ENCODE measurements around the gene LBX2.

The LBX2 gene

DNA sequence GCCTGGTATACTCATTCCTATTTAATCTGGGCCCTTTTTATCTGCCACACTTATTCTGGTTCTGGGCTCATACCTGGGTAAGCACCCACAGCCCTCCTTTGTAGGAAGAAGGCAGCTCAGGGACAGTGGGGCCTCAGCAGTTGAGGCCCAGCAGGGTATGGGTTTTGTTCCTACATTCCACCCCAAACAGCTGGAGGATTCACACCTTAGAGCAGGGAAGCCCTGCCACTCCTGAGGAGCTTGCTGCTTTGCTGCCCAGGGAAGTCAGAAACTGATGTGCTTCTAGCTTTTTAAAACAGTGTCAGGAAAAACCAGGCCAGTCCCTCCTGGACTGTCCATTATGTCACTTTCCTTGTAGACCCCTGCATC is 1.2 kb upstream of the LBX2 start:
- no peak for TF ChIP-seq CTCF (IDR thresholded peaks at IDR 0.05)

DNA sequence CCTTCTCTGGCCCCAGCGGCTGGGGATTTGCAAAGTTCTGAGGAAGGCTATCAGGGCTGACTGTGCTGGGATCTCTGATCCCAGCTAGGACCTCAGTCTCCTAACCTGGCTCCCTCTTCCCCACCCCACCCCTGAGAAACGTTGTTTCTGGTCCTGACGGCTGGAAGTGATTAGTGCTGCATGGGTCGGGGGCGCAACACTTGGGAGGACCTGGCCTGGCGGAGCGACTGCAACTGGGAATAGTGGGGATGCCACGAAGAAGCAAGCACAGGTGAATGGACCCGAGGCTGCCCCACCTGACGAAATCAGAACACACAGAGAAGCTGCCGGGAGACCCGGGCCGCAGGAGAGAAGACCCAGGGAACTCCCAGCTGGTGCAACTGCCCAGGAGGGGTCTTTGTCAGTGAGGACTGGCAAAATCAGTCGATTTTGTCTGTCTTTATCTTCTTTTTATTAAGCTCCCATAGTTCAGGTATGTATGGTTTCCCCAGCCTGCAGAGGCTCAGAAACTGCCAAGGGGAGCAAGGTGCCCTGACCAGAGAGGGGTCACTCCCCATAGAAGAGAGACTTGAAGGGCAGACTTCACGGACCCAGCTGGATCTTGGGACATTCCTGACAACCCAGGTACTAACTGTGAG is 656 bp upstream of the LBX2 start:
- TF ChIP-seq CTCF (IDR thresholded peaks at IDR 0.05): no peak

DNA sequence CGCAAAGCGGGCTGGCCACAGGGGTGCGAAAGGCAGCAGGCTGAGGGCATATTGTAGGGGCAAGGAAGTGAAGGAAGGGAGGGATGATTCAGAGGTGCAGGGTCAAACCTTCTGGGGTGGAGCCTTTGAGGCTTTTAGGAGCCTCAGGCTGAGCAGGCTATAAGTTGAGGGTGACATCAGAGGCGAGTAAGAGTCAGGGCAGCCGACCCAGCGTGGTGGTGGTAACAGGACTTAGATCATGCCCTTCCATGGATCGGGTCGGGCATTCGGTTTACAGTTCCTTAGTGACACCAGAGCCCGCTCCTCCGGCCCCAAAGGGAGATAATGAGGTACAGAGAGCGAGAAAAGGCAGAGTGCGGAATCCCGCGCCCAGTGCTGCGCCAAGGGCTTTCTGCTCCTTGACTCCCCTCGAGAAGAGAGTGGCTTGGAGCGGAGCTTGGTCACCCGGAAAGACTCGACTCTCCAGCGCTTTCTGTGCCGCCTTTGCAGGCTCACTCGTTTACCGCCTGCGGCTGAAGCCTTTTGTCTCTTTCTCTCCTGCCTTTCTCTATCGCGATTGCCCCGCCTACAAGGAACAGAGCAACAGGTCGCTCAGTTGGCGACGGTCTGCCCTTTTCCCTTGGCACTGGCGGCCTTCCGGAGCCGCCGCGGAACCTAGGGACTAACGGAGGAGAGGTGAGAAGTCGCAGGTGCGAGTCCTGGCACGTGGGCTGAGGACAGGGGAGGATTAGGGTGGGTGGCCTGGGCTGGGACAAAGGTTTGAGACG is 720 bp downstream of the LBX2 start:
- TF ChIP-seq CTCF (IDR thresholded peaks at IDR 0.05): no peak

DNA sequence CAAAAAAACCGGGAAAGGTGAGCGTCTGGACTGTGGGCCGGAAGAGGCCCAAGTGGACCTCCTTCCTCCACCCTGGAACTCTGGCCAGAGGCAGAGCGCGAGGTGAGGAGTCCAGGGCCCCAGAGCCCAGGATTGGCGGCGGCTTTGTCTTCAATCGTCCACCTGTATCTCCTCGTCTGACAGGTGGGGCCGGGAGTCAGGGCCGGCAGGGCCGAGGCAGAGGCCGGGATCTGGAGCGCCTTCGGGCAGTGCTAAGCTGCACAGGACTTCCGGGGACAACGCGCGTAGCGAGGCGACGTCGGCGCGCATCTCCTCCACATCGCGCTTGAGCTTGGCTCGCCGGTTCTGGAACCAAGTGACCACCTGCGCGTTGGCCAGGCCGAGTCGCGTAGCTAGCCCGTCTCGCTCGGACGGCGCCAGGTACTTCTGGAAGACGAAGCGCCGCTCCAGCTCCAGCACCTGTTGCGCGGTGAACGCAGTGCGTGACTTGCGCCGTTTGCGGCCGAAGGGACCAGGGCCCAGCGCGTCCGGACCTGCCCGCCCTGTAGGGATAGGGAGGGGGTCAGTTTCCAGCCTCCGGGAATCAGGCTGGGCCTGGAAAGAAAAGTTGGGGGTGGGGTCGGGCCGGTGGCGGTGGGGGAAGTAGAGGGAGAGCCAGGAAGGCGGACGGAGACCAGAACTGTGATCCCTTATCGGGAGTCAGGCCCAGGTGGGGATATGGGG is 1.5 kb downstream of the LBX2 start:
- TF ChIP-seq CTCF (IDR thresholded peaks at IDR 0.05): no peak

DNA sequence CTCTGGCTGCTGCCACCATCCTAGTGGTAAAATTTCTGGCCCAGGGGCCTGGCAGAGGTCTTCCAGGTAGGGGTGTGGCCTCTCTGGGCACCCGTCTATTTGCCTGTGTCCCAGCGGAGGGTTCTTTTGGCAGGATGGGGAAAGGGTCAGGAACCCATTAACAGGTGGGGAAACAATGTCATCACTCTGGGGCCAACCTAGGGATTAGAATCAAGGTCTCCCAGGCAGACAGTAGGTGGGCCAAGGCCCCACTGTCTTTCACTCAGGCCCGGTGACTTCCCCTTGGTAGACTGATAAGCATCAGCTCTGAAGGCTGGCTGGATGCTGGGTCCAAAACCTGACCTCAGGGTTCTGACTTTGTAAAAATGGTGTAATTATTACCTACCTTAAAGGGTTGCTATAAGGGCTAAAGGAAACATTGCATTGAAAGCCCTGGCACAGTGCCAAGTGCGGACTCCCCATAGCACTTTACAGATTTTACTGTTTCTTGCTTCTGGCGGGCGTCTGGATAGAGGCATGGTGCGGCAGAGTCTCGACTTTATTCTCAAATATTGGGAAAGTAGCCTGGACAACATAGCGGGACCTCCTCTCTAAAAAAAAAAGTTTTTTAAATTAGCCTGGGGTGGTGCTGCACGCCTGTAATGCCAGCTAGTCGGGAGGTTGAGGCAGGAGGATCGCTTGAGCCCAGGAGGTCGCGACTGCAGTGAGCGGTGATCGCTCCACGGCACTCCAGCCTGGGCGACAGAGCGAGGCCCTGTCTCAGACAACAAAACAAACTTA is 2.2 kb downstream of the LBX2 start:
- TF ChIP-seq CTCF (IDR thresholded peaks at IDR 0.05): no peak

DNA sequence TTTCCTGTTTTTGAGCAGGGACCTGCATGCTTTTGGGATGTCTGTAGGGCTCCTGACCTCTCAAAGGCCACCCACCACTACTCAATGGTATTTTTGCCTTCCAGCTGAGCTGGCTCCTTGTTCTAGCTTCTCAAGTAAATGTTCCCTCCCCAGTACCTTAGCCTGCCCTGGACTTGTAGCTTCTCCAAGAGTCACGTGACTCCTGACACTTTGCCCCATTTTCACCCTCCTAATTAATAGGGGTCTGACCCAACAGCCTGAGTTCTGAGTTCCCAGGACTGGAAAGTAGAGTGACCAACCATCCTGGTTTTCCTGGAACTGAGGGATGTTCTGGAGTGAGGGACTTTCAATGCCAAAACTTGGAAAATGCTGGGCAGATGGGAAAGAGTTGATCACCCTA is 4.0 kb downstream of the LBX2 start:
- TF ChIP-seq CTCF (IDR thresholded peaks at IDR 0.05): no peak

- TF ChIP-seq CTCF (IDR thresholded peaks at IDR 0.05): no peak
Measured at GRCh38 chr2:74493546-74493945, 5.9 kb downstream of the LBX2 start.
